HEK293T (cell line): ENCODE measurements around the gene RAB7B.

Experiments used
- CTBP1 ChIP-seq: fragments of 450-650 bp; IDR thresholded peaks from 2 replicates; pipeline ENCODE4 v1.6.1; 2016; ENCODE audit warnings: borderline replicate concordance
- ELF4 ChIP-seq: fragments of 450-650 bp; IDR thresholded peaks from 2 replicates; pipeline ENCODE4 v1.6.1; 2017; ENCODE audit warnings: antibody characterized with exemption
- FOXK2 ChIP-seq: fragments of 450-650 bp; IDR thresholded peaks from 2 replicates; pipeline ENCODE4 v1.6.1; 2016; ENCODE audit warnings: mild to moderate bottlenecking
- FOXM1 ChIP-seq: fragments of 450-650 bp; IDR thresholded peaks from 2 replicates; pipeline ENCODE4 v1.6.1; 2017; ENCODE audit warnings: mild to moderate bottlenecking, borderline replicate concordance
- L3MBTL2 ChIP-seq: fragments of 450-650 bp; conservative IDR thresholded peaks from 2 replicates; pipeline ENCODE4 v1.6.1; 2016; ENCODE audit warnings: mild to moderate bottlenecking
- SP1 ChIP-seq: fragments of 450-650 bp; IDR thresholded peaks from 2 replicates; pipeline ENCODE4 v1.6.1; 2017
- ZNF384 ChIP-seq: fragments of 450-650 bp; IDR thresholded peaks from 2 replicates; pipeline ENCODE4 v1.6.1; 2016

GRCh38 chr1:206036663-206037455 lies 33.7 kb upstream of the RAB7B start:
- TF ChIP-seq FOXM1 (no peak), ZNF384 (no peak), CTBP1 (no peak), SP1 (no peak), FOXK2 (no peak), L3MBTL2 (no peak), ELF4 (no peak)
